ENCODE data around the gene GPR152.

GPR152 gene

GRCh38 chr11:67423466-67423865 lies 29.1 kb downstream of the GPR152 start:
- FAIRE-seq, result no peak

- no peak for FAIRE-seq
These were observed 29.6 kb downstream of the GPR152 start for GRCh38 chr11:67422891-67423290.

DNA sequence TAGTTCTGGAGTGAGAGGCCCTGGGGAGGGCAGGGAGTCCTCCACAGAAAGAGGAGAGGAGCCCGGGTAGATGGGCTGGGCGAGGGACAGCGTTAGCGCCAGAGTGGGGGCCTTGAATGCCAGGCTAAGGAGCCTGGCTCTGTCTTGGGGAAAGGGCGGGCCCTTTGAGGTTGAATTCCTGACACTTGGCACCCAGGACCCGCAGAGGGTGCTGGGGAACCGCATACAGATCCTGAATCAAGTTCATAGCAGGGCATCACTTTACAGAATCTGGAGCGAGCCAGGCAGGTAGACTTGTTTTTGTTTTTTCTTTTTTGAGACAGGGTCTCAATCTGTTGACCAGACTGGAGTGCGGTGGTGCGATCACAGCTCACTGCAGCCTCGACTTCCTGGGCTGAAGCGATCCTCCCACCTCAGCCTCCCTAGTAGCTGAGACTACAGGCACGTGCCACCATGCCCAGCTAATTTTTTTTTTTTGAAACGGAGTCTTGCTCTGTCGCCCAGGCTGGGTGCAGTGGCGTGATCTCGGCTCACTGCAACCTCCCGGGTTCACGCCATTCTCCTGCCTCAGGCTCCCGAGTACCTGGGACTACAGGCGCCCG lies 31.0 kb downstream of the GPR152 start:
- FAIRE-seq, result no peak

DNA sequence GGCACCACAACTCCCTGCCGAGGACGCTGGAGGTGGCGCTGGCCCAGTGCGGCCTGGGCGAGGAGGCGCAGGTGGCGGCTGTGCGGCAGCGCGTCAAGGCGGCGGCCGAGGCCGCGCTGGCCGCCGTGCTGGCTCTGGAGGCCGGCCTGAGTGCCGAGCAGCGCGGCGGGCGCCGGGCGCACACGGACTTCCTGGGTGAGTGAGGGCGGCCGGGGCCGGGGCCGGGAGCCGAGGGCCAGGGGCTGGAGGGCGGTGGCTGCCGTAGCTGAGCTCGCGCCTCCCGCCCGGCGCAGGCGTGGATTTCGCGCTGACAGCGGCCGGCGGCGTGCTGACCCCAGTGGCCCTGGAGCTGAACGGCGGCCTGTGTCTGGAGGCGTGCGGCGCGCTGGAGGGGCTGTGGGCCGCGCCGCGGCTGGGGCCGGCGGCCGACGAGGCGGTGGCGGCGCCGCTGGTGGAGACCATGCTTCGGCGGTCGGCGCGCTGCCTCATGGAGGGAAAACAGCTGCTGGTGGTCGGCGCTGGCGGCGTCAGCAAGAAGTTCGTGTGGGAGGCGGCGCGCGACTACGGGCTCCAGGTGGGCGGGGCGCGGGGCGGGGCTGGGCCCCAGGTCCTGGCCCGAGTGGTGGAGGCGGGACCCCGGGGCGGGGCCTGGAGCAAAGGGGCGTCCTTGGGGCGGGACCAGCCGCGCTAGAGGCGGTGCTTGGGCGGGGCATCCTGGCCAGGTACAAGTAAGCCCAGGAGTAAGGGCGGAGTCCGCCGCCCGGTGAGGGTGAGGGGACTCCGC lies 31.7 kb downstream of the GPR152 start:
- FAIRE-seq, result no peak

DNA sequence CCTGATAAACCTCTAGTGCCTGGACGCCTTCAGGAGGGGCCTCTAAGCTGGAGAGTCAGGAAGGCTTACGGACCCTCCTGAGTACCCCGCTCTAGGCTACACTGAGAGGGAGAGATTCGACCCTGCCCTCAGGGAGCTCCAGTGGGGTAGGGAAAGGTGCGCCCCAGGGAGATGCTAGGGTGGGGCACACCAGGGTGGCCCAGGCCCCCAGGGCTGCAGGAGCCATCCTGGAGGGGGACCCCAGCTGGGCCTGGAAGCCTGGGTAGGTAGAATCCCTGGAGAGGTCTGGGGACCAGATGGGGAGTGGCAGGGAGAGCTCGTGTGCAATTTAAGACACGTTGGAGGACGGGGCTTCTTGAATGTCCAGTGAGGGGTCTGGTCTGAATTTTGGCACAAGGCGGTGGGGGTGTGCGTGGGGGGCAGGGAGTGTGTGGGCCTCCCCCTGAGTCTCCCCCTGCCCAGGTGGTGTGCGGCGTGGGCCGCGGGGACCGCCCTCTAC lies 32.3 kb downstream of the GPR152 start:
- FAIRE-seq, result no peak

- FAIRE-seq, result no peak
These were observed 33.0 kb downstream of the GPR152 start for GRCh38 chr11:67419325-67420049.

- no peak for FAIRE-seq
These were observed 33.9 kb downstream of the GPR152 start for GRCh38 chr11:67418476-67419281.

- FAIRE-seq, result no peak
These were observed 35.1 kb downstream of the GPR152 start for GRCh38 chr11:67417425-67417824.

- no peak for FAIRE-seq
These were observed 35.9 kb downstream of the GPR152 start for GRCh38 chr11:67416416-67417335.

- FAIRE-seq, result no peak
These were observed 36.8 kb downstream of the GPR152 start, which contains the start of gene CARNS1 for GRCh38 chr11:67415501-67416304. Gene CARNS1, plus strand, starts transcription at chr11:67415678. Its CDS starts 522 bp downstream, at chr11:67416200.

- FAIRE-seq, result no peak
These were observed 39.2 kb downstream of the GPR152 start for GRCh38 chr11:67413266-67413849.

DNA sequence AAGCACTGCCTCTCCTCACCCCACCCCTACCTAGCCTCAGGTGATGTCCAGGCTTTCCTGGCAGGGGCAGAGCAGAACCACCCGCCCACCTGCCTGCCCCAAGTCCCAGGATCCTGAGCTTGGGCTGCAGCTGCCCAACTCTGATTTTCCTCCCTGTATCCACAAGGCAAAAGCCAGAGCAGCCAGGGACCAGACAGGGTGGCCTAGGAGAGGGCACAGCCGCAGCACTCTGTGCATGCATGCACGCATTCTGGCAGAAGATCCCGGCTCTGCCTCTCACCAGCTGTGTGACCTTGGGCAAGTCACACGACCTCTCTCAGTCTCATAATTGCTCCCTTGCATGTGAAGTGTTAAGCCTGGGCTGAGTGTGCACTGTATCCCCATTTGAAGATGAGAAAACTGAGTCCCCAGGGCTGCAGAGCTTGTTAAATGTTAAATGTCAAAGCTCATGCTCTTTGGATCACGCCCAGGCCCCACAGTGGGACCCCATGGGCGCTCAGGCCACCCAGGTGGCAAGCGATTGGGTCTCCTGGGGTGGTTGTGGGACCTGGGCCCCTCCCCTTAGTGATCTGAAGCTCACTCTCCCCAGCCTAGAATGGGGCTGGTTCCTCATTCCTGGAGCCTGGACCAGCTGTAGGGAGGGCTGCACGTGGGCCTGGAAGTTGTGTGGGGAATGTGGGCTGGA lies 39.9 kb downstream of the GPR152 start:
- no peak for FAIRE-seq

- no peak for FAIRE-seq
These were observed 40.8 kb downstream of the GPR152 start for GRCh38 chr11:67411785-67412152.

- FAIRE-seq, result no peak
These were observed 41.3 kb downstream of the GPR152 start for GRCh38 chr11:67410984-67411784.

DNA sequence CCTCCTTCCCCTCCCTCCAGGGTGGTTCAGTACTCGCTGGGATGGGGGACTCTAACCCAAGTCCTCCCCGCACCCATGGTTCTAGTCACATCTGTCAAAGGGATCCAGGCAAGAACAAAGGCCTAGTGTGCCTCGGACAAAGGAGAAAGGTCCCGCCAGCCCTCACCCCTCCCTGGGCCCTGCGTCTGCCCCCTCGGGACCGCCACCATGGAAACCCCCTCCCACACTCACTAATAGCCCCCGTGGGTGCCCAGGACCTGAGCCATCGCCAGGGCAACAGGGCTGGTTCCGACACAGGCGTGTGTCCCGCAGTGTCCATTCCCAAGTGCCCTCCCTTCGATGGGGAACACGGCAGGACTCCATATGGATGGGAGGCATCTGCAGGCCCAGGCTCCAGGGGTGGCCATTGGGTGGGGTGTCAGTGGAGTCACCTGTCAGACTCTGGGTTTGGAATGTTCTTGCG lies 42.1 kb downstream of the GPR152 start:
- no peak for FAIRE-seq

GRCh38 chr11:67409781-67410368 lies 42.7 kb downstream of the GPR152 start:
- FAIRE-seq, result no peak

- FAIRE-seq, result no peak
These were observed 43.3 kb downstream of the GPR152 start for GRCh38 chr11:67409261-67409666.

Data from islet of Langerhans (tissue), 1 donor.